Nephron progenitor cell (in vitro differentiated cells): ENCODE data around the gene MMP25.
"Not testable (repeated sequence)": the region's sequence is repeated elsewhere in the genome, so short reads cannot be mapped to it uniquely, and the experiment has no call there.

ENCODE experiments used
- DNase-seq: peaks from one replicate; pipeline ENCODE4 v3.0.0; 2021
- H3K27ac Mint-ChIP-seq: 2 replicates; pipeline ENCODE4 v1.8.0; 2021; ENCODE audit warnings: mild to moderate bottlenecking, moderate library complexity, mixed read lengths
- H3K27me3 Mint-ChIP-seq: 2 replicates; pipeline ENCODE4 v1.8.0; 2021; ENCODE audit warnings: mild to moderate bottlenecking, low read depth, mixed read lengths; ENCODE audit not compliant: poor library complexity
- H3K36me3 Mint-ChIP-seq: 2 replicates; pipeline ENCODE4 v1.8.0; 2021; ENCODE audit warnings: low read depth, mixed read lengths
- H3K4me1 Mint-ChIP-seq: 2 replicates; pipeline ENCODE4 v1.8.0; 2021; ENCODE audit warnings: mixed read lengths
- H3K4me3 Mint-ChIP-seq: 2 replicates; pipeline ENCODE4 v1.8.0; 2021; ENCODE audit warnings: mild to moderate bottlenecking, moderate library complexity, mixed read lengths
- H3K9me3 Mint-ChIP-seq: 2 replicates; pipeline ENCODE4 v1.8.0; 2021; ENCODE audit warnings: mild to moderate bottlenecking, moderate library complexity, mixed read lengths
- CTCF ChIP-seq: fragments of 200-600 bp; sonication (generic); IDR thresholded peaks from 2 replicates; pipeline ENCODE4 v1.5.0; 2021; ENCODE audit warnings: antibody characterized with exemption

The MMP25 gene

GRCh38 chr16:3065069-3065741, 18.8 kb downstream of the MMP25 start, which contains the start of gene IL32:
Gene IL32 (plus strand): TSS chr16:3065640. CDS start chr16:3065812, 172 bp downstream.
- no peak for DNase-seq
- no peaks in the 10 kb centered on the region for H3K9me3 Mint-ChIP-seq
- no peaks in the 10 kb centered on the region for H3K36me3 Mint-ChIP-seq
- peak within 1 kb of the TSS; percentile 14 for H3K27ac Mint-ChIP-seq
- H3K4me3 Mint-ChIP-seq: no peak within 1 kb of the TSS
- H3K27me3 Mint-ChIP-seq: peaks cover 14% of the 10 kb centered on the region
- H3K4me1 Mint-ChIP-seq: peaks cover 27% of the 10 kb centered on the region
- no peak for TF ChIP-seq CTCF

GRCh38 chr16:3065742-3066439, 19.5 kb downstream of the MMP25 start:
- H3K9me3 Mint-ChIP-seq: no peaks in the 10 kb centered on the region
- H3K36me3 Mint-ChIP-seq: no peaks in the 10 kb centered on the region
- no peak overlapping the region for H3K4me3 Mint-ChIP-seq
- TF ChIP-seq CTCF: no peak
- peaks cover 24% of the 10 kb centered on the region for H3K4me1 Mint-ChIP-seq
- DNase-seq: no peak
- H3K27ac Mint-ChIP-seq: no peak overlapping the region
- peaks cover 9% of the 10 kb centered on the region for H3K27me3 Mint-ChIP-seq

- Mint-ChIP-seq H3K4me3 (no peak overlapping the region), H3K36me3 (no peaks in the 10 kb centered on the region), H3K27me3 (peaks cover 7% of the 10 kb centered on the region), H3K27ac (no peak overlapping the region), H3K9me3 (no peaks in the 10 kb centered on the region), H3K4me1 (peaks cover 28% of the 10 kb centered on the region)
- DNase-seq: no peak
- TF ChIP-seq CTCF: no peak
Measured at GRCh38 chr16:3066440-3066748, 20.0 kb downstream of the MMP25 start.

GRCh38 chr16:3068487-3068886, 22.1 kb downstream of the MMP25 start:
- DNase-seq: no peak
- Mint-ChIP-seq H3K27me3 (peaks cover 9% of the 10 kb centered on the region), H3K4me3 (no peak overlapping the region), H3K9me3 (no peaks in the 10 kb centered on the region), H3K36me3 (no peaks in the 10 kb centered on the region), H3K27ac (no peak overlapping the region), H3K4me1 (peaks cover 38% of the 10 kb centered on the region)
- TF ChIP-seq CTCF: no peak

GRCh38 chr16:3069146-3069545, 22.8 kb downstream of the MMP25 start:
- H3K27me3 Mint-ChIP-seq, H3K4me3 Mint-ChIP-seq, H3K27ac Mint-ChIP-seq, H3K36me3 Mint-ChIP-seq, DNase-seq, H3K9me3 Mint-ChIP-seq: not testable (repeated sequence)
- peaks cover 45% of the 10 kb centered on the region for H3K4me1 Mint-ChIP-seq

GRCh38 chr16:3070608-3071111, 24.3 kb downstream of the MMP25 start:
- no peak overlapping the region for H3K27ac Mint-ChIP-seq
- no peaks in the 10 kb centered on the region for H3K9me3 Mint-ChIP-seq
- peaks cover 16% of the 10 kb centered on the region for H3K27me3 Mint-ChIP-seq

More at GRCh38 chr16:3070608-3071111, 24.3 kb downstream of the MMP25 start:
- no peak for TF ChIP-seq CTCF
- H3K4me1 Mint-ChIP-seq: peaks cover 53% of the 10 kb centered on the region
- H3K36me3 Mint-ChIP-seq: no peaks in the 10 kb centered on the region
- H3K4me3 Mint-ChIP-seq: no peak overlapping the region
- DNase-seq: no peak
